ENCODE measurements around the gene VEGFC. TPM values are rescaled to one million over a fixed set of nuclear protein-coding genes. Genes with fewer than 3 reads are reported as not detected.

Gene VEGFC
- total and polyA plus RNA-seq, 8 donors = 6.3 to 30.5 (median 25.4) TPM

GRCh38 chr4:176654565-176655216 lies 138.0 kb downstream of the VEGFC start:
- Histone ChIP-seq H3K4me3 (no peak overlapping the region), H3K4me1 (no peaks in the 10 kb centered on the region), H3K9me3 (no peaks in the 10 kb centered on the region), H3K27me3 (no peaks in the 10 kb centered on the region), H3K36me3 (no peaks in the 10 kb centered on the region), H3K27ac (no peak overlapping the region)
- ATAC-seq (no peak), DNase-seq (no peak)
- TF ChIP-seq, protein P1, sequence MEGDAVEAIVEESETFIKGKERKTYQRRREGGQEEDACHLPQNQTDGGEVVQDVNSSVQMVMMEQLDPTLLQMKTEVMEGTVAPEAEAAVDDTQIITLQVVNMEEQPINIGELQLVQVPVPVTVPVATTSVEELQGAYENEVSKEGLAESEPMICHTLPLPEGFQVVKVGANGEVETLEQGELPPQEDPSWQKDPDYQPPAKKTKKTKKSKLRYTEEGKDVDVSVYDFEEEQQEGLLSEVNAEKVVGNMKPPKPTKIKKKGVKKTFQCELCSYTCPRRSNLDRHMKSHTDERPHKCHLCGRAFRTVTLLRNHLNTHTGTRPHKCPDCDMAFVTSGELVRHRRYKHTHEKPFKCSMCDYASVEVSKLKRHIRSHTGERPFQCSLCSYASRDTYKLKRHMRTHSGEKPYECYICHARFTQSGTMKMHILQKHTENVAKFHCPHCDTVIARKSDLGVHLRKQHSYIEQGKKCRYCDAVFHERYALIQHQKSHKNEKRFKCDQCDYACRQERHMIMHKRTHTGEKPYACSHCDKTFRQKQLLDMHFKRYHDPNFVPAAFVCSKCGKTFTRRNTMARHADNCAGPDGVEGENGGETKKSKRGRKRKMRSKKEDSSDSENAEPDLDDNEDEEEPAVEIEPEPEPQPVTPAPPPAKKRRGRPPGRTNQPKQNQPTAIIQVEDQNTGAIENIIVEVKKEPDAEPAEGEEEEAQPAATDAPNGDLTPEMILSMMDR (IDR thresholded peaks at IDR 0.05) = no peak
- intact Hi-C loops (cut with DNase I) = no loop called here

GRCh38 chr4:176653401-176654220 lies 139.1 kb downstream of the VEGFC start:
- no peak for DNase-seq
- intact Hi-C loops (cut with DNase I) = no loop called here
- no peaks in the 10 kb centered on the region for H3K4me1 ChIP-seq
- no peak for ATAC-seq
- no peak overlapping the region for H3K4me3 ChIP-seq
- H3K36me3 ChIP-seq = no peaks in the 10 kb centered on the region
- TF ChIP-seq, protein P1 (IDR thresholded peaks at IDR 0.05) = no peak
- H3K9me3 ChIP-seq = no peaks in the 10 kb centered on the region
- no peak overlapping the region for H3K27ac ChIP-seq
- H3K27me3 ChIP-seq = no peaks in the 10 kb centered on the region

- Histone ChIP-seq H3K27ac (no peak overlapping the region), H3K4me1 (no peaks in the 10 kb centered on the region), H3K36me3 (no peaks in the 10 kb centered on the region), H3K27me3 (no peaks in the 10 kb centered on the region), H3K4me3 (no peak overlapping the region), H3K9me3 (no peaks in the 10 kb centered on the region)
- TF ChIP-seq, protein P1 (IDR thresholded peaks at IDR 0.05) = no peak
- intact Hi-C loops (cut with DNase I) = no loop called here
- DNase-seq (no peak), ATAC-seq (no peak)
Measured at GRCh38 chr4:176646311-176646710, 146.4 kb downstream of the VEGFC start.

DNA sequence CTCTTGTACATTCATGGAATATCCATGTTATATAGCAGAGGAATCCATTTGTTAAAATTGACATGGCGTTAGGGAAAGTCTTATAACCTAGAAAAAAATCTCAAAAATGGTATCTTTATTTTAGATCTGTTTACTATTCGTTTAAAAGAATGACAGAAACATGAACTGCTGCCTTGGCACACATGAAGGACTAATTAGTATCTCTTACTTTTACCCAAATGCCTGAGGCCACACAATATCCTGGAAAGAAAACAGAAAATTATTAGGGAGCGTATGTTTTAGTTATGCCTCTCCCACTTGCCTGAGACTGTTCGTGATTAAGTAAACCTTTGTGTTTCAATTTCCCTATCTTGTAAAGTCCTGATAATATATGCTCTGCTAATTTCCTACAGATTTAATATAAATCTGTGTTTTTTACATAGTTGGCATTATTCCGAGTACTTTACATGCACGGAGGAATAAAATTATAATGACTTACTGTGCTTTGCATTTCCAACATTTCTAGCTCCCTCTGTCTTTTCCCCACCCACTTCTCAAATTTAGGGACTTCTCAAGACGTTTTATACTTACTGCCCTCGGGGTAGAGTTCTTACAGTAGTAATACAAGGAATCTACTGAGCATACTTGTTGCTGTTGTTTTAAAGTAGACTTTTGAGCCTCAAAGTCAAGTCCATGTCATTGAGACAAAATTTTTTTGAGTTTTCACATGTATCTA lies 147.3 kb downstream of the VEGFC start:
- Histone ChIP-seq H3K36me3 (no peaks in the 10 kb centered on the region), H3K4me1 (no peaks in the 10 kb centered on the region)
- no peak for DNase-seq

More for the DNA sequence above, 147.3 kb downstream of the VEGFC start:
- Histone ChIP-seq H3K4me3 (no peak overlapping the region), H3K27me3 (no peaks in the 10 kb centered on the region), H3K27ac (no peak overlapping the region), H3K9me3 (no peaks in the 10 kb centered on the region)
- TF ChIP-seq, protein P1 (IDR thresholded peaks at IDR 0.05) = no peak
- ATAC-seq = no peak
- intact Hi-C loops (cut with DNase I) = no loop called here

Measured in left lung (tissue), 10 donors.